ENCODE measurements around the gene MIP.
"Not testable (repeated sequence)": the region's sequence is repeated elsewhere in the genome, so short reads cannot be mapped to it uniquely, and the experiment has no call there.

Gene MIP

GRCh38 chr12:56454557-56454956 lies at the start of gene MIP:
TSS of gene MIP (minus strand) at chr12:56454657. CDS start at chr12:56454613, 44 bp downstream.
- in situ Hi-C loops (cut with MboI; ENCODE audit: low sequenced_read_pairs), result no loop called here

GRCh38 chr12:56499879-56500278 lies 45.4 kb upstream of the MIP start:
- in situ Hi-C loops (cut with MboI; ENCODE audit: low sequenced_read_pairs), result not testable (repeated sequence)

GRCh38 chr12:56499452-56499851 lies 45.0 kb upstream of the MIP start:
- in situ Hi-C loops (cut with MboI; ENCODE audit: low sequenced_read_pairs), result not testable (repeated sequence)

GRCh38 chr12:56498126-56498902 lies 43.9 kb upstream of the MIP start:
- in situ Hi-C loops (cut with MboI; ENCODE audit: low sequenced_read_pairs), result not testable (repeated sequence)

- in situ Hi-C loops (cut with MboI; ENCODE audit: low sequenced_read_pairs), result not testable (repeated sequence)
Observed at GRCh38 chr12:56496704-56497103, 42.2 kb upstream of the MIP start.

- in situ Hi-C loops (cut with MboI; ENCODE audit: low sequenced_read_pairs), result not testable (repeated sequence)
Observed at GRCh38 chr12:56494481-56494880, 40.0 kb upstream of the MIP start.

GRCh38 chr12:56494106-56494415 lies 39.6 kb upstream of the MIP start:
- in situ Hi-C loops (cut with MboI; ENCODE audit: low sequenced_read_pairs), result not testable (repeated sequence)

- in situ Hi-C loops (cut with MboI; ENCODE audit: low sequenced_read_pairs), result not testable (repeated sequence)
Observed at GRCh38 chr12:56493409-56494105, 39.1 kb upstream of the MIP start.

- in situ Hi-C loops (cut with MboI; ENCODE audit: low sequenced_read_pairs), result no loop called here
Observed at GRCh38 chr12:56490360-56490759, 35.9 kb upstream of the MIP start.

- in situ Hi-C loops (cut with MboI; ENCODE audit: low sequenced_read_pairs), result no loop called here
Observed at GRCh38 chr12:56488041-56488955, 33.8 kb upstream of the MIP start, which contains the start of gene GLS2. TSS of gene GLS2 (minus strand) at chr12:56488161. CDS start at chr12:56488118, 43 bp downstream.

- in situ Hi-C loops (cut with MboI; ENCODE audit: low sequenced_read_pairs), result no loop called here
Observed at GRCh38 chr12:56487448-56488040, 33.1 kb upstream of the MIP start.

GRCh38 chr12:56486694-56487093 lies 32.2 kb upstream of the MIP start:
- in situ Hi-C loops (cut with MboI; ENCODE audit: low sequenced_read_pairs), result no loop called here

GRCh38 chr12:56484566-56484965 lies 30.1 kb upstream of the MIP start:
- in situ Hi-C loops (cut with MboI; ENCODE audit: low sequenced_read_pairs), result no loop called here

- in situ Hi-C loops (cut with MboI; ENCODE audit: low sequenced_read_pairs), result no loop called here
Observed at GRCh38 chr12:56479625-56480024, 25.2 kb upstream of the MIP start.

GRCh38 chr12:56477521-56478225 lies 23.2 kb upstream of the MIP start:
- in situ Hi-C loops (cut with MboI; ENCODE audit: low sequenced_read_pairs), result no loop called here

- in situ Hi-C loops (cut with MboI; ENCODE audit: low sequenced_read_pairs), result no loop called here
Observed at GRCh38 chr12:56476972-56477432, 22.5 kb upstream of the MIP start.

- in situ Hi-C loops (cut with MboI; ENCODE audit: low sequenced_read_pairs), result no loop called here
Observed at GRCh38 chr12:56476143-56476542, 21.7 kb upstream of the MIP start.

GRCh38 chr12:56474389-56474788 lies 19.9 kb upstream of the MIP start:
- in situ Hi-C loops (cut with MboI; ENCODE audit: low sequenced_read_pairs), result no loop called here

GRCh38 chr12:56469007-56469930 lies 14.8 kb upstream of the MIP start:
- in situ Hi-C loops (cut with MboI; ENCODE audit: low sequenced_read_pairs), result no loop called here

Measured in hTERT RPE-1 (cell line).